ENCODE results near the gene SLC9B1.
"Not testable (repeated sequence)": the region's sequence is repeated elsewhere in the genome, so short reads cannot be mapped to it uniquely, and the experiment has no call there.

GRCh38 chr4:102888570-102888969 lies 130.9 kb downstream of the SLC9B1 start:
- not testable (repeated sequence) for TF ChIP-seq POLR2A (IDR thresholded peaks at IDR 0.05)
- TF ChIP-seq, protein P1, sequence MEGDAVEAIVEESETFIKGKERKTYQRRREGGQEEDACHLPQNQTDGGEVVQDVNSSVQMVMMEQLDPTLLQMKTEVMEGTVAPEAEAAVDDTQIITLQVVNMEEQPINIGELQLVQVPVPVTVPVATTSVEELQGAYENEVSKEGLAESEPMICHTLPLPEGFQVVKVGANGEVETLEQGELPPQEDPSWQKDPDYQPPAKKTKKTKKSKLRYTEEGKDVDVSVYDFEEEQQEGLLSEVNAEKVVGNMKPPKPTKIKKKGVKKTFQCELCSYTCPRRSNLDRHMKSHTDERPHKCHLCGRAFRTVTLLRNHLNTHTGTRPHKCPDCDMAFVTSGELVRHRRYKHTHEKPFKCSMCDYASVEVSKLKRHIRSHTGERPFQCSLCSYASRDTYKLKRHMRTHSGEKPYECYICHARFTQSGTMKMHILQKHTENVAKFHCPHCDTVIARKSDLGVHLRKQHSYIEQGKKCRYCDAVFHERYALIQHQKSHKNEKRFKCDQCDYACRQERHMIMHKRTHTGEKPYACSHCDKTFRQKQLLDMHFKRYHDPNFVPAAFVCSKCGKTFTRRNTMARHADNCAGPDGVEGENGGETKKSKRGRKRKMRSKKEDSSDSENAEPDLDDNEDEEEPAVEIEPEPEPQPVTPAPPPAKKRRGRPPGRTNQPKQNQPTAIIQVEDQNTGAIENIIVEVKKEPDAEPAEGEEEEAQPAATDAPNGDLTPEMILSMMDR (IDR thresholded peaks at IDR 0.05), result not testable (repeated sequence)

All from body of pancreas (tissue), 4 donors.